Common myeloid progenitor, CD34-positive (primary cell): Measurements from ENCODE around the gene NUP54.

Experiments
- CTCF ChIA-PET: fragments of 350-600 bp; sonication (Branson Sonifier 250); formaldehyde crosslinking; loops from one replicate; lab custom pipeline; 2021; ENCODE audit warnings: antibody characterized with exemption; lab: Charles Lee
- POLR2A ChIA-PET: fragments of 350-600 bp; sonication (Branson Sonifier 250); formaldehyde crosslinking; loops from one replicate; lab custom pipeline; 2021; ENCODE audit warnings: antibody characterized with exemption; lab: Charles Lee
- DNase-seq, 3 donors: peaks; one replicate each; pipeline versions ENCODE4 v3.0.0 to v3.0.0-alpha.2; 2013
- H3K27ac ChIP-seq, 2 experiments: 1 replicate in 1 of 2; 2 replicates in 1 of 2; pipeline ENCODE4 v1.7.0; 2013; ENCODE audit warnings: inconsistent platforms in 2 of 2, low read length in 2 of 2, mild to moderate bottlenecking in 2 of 2, low read depth in 1 of 2, moderate library complexity in 1 of 2; ENCODE audit not compliant: severe bottlenecking in 2 of 2, insufficient read depth in 1 of 2, poor library complexity in 1 of 2
- H3K27me3 ChIP-seq, 5 experiments: replicated peaks in 2 of 5; 1 replicate in 3 of 5; 2 replicates in 2 of 5; pipeline versions ENCODE4 v1.6.1 to v1.7.0; 2013; ENCODE audit warnings: low read length in 4 of 5, mild to moderate bottlenecking in 2 of 5, moderate library complexity in 2 of 5, inconsistent platforms in 1 of 5; ENCODE audit not compliant: insufficient read depth in 5 of 5, control insufficient read depth in 4 of 5
- H3K36me3 ChIP-seq, 4 experiments: 1 replicate in 2 of 4; 2 replicates in 2 of 4; pipeline versions ENCODE4 v1.6.1 to v1.7.0; 2013; ENCODE audit warnings: low read length in 3 of 4, control low read depth in 1 of 4, mild to moderate bottlenecking in 1 of 4; ENCODE audit not compliant: control insufficient read depth in 4 of 4, insufficient read depth in 4 of 4
- H3K4me1 ChIP-seq, 4 experiments: 1 replicate in 3 of 4; 2 replicates in 1 of 4; pipeline versions ENCODE4 v1.6.1 to v1.7.1; 2013; ENCODE audit warnings: low read length in 3 of 4, mild to moderate bottlenecking in 3 of 4, control low read depth in 1 of 4, inconsistent platforms in 1 of 4, moderate library complexity in 1 of 4; ENCODE audit not compliant: control insufficient read depth in 4 of 4, insufficient read depth in 4 of 4; ENCODE audit errors: control extremely low read depth in 1 of 4
- H3K4me3 ChIP-seq, 7 experiments: 1 replicate in 4 of 7; 2 replicates in 3 of 7; pipeline versions ENCODE4 v1.5.1 to v1.7.0; 2013; ENCODE audit warnings: mild to moderate bottlenecking in 7 of 7, low read length in 6 of 7, moderate library complexity in 6 of 7, inconsistent platforms in 2 of 7, low read depth in 2 of 7, control low read depth in 1 of 7; ENCODE audit not compliant: insufficient read depth in 4 of 7, control insufficient read depth in 1 of 7; ENCODE audit errors: extremely low read depth in 1 of 7
- H3K9me3 ChIP-seq, 5 experiments: 1 replicate in 4 of 5; 2 replicates in 1 of 5; pipeline versions ENCODE4 v1.6.1 to v1.7.1; 2013; ENCODE audit warnings: low read length in 4 of 5, mild to moderate bottlenecking in 2 of 5, inconsistent platforms in 1 of 5, low read depth in 1 of 5, moderate library complexity in 1 of 5; ENCODE audit not compliant: control insufficient read depth in 4 of 5, insufficient read depth in 2 of 5; ENCODE audit errors: control extremely low read depth in 1 of 5
- WGBS: methylation state at CpG from one replicate; pipeline ENCODE4 v1.1.5; 2013; ENCODE audit not compliant: insufficient coverage; 5-methylcytosine and 5-hydroxymethylcytosine counted together

The NUP54 gene

DNA sequence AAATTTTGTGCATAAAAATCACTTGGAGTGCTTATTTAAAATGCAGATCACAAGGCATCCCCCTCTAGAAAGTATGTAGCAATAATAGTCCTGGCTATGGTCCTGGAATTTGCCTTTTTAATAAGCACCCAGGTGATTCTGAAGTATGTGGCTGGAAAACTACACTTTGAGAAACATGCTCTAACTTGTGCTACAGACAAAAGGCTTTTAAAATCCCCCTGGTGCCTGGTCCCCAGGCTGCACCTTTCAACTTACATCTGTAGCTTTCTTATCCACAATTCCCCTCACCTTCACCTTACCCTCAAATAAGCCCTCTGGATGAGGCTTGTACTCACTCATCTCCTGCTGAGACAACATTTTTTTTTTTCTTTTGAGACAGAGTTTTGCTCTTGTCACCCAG lies 52.6 kb downstream of the NUP54 start:
- no peak for DNase-seq
- H3K36me3 ChIP-seq = no peaks in the 10 kb centered on the region
- no peaks in the 10 kb centered on the region for H3K9me3 ChIP-seq
- no peak overlapping the region for H3K27ac ChIP-seq
- H3K4me1 ChIP-seq = peaks cover 0 to 4% (median 4%) of the 10 kb centered on the region in 4 experiments
- ChIA-PET POLR2A (no interaction called here), CTCF (no interaction called here)
- H3K4me3 ChIP-seq = no peak overlapping the region
- H3K27me3 ChIP-seq = no peaks in the 10 kb centered on the region

DNA sequence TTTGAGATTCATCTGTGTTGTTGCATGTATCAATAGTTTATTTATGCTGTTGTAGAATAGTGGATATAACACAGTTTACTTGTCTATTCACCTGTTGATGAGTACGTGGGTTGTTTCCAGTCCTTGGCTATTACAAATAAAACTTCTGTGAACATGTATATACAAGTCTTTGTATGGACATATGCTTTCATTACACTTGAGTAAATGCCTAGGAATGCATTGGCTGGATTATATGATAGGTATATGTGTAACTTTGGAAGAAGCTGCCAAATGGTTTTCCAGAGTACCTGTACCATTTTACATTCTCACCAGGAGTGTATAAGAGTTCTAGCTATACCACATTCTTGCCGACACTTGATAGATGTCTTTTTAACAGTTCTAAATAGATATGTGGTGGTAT lies 57.1 kb downstream of the NUP54 start:
- WGBS = no CpG with 5 or more reads among the region's 2 CpGs
- no peak for DNase-seq
- Histone ChIP-seq H3K9me3 (no peaks in the 10 kb centered on the region), H3K27me3 (no peaks in the 10 kb centered on the region), H3K4me3 (no peak overlapping the region), H3K4me1 (peaks cover 0 to 13% (median 8%) of the 10 kb centered on the region in 4 experiments), H3K27ac (no peak overlapping the region), H3K36me3 (no peaks in the 10 kb centered on the region)
- ChIA-PET POLR2A (no interaction called here), CTCF (interaction anchor here (0.9 to 3.6 kb wide), 4 partner anchors 9 to 288 kb away, joined by 3 to 16 read pairs (median 4); no protein-coding TSS in a partner anchor)

DNA sequence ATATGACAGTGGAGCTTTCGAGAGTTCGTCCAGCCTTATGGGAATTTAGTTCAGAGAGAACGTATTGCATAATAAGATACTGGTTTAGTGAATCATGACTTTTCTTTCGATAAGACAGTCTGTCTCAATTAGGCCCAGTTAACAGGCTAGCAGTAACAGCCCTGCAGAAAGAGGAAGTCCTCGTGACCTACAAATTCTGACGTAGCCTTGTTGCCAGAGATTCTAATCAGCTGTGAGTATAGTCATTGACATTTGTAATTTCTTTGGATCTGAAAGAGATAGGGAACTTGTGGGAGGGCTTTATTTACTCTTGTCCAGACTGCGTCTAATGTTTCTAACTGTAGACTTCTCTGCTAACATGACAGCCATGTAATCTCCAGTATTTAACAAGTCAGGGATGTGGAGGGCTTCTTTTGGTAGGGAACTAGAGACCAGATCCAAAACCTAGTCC lies 57.9 kb downstream of the NUP54 start:
- Histone ChIP-seq H3K36me3 (no peaks in the 10 kb centered on the region), H3K27me3 (no peaks in the 10 kb centered on the region), H3K9me3 (no peaks in the 10 kb centered on the region), H3K27ac (peak overlapping the region in 1 of 2 experiments; percentile 72), H3K4me1 (peaks cover 0 to 13% (median 8%) of the 10 kb centered on the region in 4 experiments), H3K4me3 (peak overlapping the region in 1 of 7 experiments; percentile 19)
- ChIA-PET CTCF (interaction anchor here (1.3 to 3.6 kb wide), 2 partner anchors 11 to 15 kb away, joined by 4 to 16 read pairs; no protein-coding TSS in a partner anchor), POLR2A (no interaction called here)
- peak; percentile 93 to 98 (median 96) for DNase-seq
- 3% methylated on average over 4 of the region's 7 CpGs for WGBS

DNA sequence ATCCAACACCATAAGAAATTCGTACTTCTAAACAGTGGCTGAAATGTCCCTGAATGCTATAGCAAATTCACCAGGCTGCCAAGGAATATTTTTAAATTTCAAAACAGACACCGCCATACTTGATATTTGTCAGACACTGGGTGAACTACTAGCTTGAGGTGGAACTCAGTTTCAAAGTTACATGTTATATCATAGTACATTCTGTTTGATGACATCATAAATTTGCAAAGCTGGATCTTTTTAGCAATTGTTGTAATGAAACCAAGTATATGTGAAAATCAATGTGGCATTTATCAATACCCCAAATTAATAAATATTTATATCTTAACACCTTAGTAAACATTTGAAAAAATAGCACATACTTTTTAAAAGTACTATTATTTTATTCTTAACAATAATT lies 59.5 kb downstream of the NUP54 start:
- Histone ChIP-seq H3K27ac (no peak overlapping the region), H3K4me3 (no peak overlapping the region), H3K9me3 (no peaks in the 10 kb centered on the region), H3K27me3 (no peaks in the 10 kb centered on the region), H3K4me1 (peaks cover 0 to 13% (median 8%) of the 10 kb centered on the region in 4 experiments), H3K36me3 (no peaks in the 10 kb centered on the region)
- ChIA-PET POLR2A (no interaction called here), CTCF (interaction anchor here (1.0 to 3.9 kb wide), 2 partner anchors 92 to 173 kb away, joined by 3 to 35 read pairs; no protein-coding TSS in a partner anchor)
- DNase-seq = no peak
- WGBS = no CpG with 5 or more reads among the region's 2 CpGs

DNA sequence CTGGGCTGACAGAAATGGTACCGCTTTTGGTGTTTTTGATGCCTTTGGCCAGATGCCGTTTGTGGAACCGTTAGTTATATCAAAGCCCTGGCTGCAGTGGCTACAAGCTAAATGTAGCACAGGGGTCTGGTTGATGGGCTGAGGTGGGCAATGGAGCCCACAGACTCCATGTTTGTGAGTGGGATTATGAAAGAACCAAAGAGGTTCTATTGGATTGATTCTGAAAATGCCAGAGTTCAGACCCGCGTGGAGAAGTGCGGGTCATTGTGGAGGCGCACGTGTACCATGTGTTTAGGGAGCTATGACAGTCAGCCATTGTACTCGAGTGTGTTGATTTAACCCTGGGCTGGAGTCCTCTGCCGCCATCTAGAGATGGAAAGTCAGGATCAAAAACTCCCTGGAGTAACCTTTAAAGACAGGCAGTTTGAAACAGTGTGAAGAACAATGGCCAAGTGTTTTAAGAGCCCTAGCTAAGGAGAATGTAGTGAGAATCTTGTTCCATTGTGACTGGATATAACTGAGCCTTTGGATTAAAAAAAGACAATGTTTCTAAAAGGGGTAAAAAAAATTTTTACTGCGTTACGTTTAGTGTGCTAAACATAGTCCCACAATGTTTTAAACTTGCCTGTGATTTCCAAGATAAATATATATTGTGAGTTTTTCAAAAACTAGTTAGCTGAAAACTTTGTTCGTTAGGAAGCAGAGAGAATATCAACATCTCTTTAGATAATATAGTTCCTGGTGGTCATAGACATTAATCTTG lies 61.0 kb downstream of the NUP54 start:
- peaks cover 0 to 13% (median 8%) of the 10 kb centered on the region in 4 experiments for H3K4me1 ChIP-seq
- no peaks in the 10 kb centered on the region for H3K27me3 ChIP-seq
- DNase-seq = peak; percentile 44 to 61 (median 60)
- no peaks in the 10 kb centered on the region for H3K36me3 ChIP-seq
- POLR2A ChIA-PET = no interaction called here
- H3K4me3 ChIP-seq = no peak overlapping the region
- H3K9me3 ChIP-seq = no peaks in the 10 kb centered on the region
- 54% methylated on average over 11 of the region's 13 CpGs for WGBS
- CTCF ChIA-PET = interaction anchor here (0.8 to 3.9 kb wide), 15 partner anchors 9 to 196 kb away, joined by 3 to 35 read pairs (median 4); partner anchors contain the start of gene ART3
- H3K27ac ChIP-seq = no peak overlapping the region

DNA sequence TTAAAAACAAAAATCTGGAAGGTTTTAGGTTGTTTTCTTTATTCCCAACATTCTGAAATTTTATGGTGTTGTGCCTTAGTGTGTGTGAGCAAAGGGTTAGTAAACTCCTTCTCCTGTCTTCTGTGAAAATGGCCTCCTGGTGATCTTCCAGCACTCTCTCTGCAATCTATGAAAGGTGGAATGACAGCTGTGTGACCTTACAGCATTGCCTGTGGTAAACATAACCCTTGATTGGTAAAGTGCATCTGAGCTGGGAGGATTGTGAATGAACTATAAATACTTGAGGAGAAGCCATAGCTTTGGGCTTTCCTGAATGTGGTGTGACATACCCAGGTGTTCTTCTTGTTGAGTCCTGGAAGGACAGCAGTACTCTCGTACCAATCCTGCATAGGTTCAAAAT lies 63.7 kb downstream of the NUP54 start:
- POLR2A ChIA-PET = no interaction called here

More for the DNA sequence above, 63.7 kb downstream of the NUP54 start:
- DNase-seq = no peak
- no peak overlapping the region for H3K4me3 ChIP-seq
- 100% methylated on average over 1 of the region's 1 CpG for WGBS
- no peaks in the 10 kb centered on the region for H3K36me3 ChIP-seq
- no peaks in the 10 kb centered on the region for H3K9me3 ChIP-seq
- peaks cover 0 to 5% (median 2%) of the 10 kb centered on the region in 4 experiments for H3K4me1 ChIP-seq
- H3K27ac ChIP-seq = no peak overlapping the region
- H3K27me3 ChIP-seq = no peaks in the 10 kb centered on the region
- CTCF ChIA-PET = interaction anchor here (0.9 to 1.8 kb wide), 4 partner anchors 11 to 88 kb away, joined by 3 to 4 read pairs (median 4); no protein-coding TSS in a partner anchor
